CMK (cell line): ENCODE data around the gene FALEC.

Experiments
- DNase-seq: peaks from one replicate; pipeline ENCODE4 v3.0.0-alpha.2; 2010; ENCODE audit warnings: low read depth

The FALEC gene

GRCh38 chr1:150545486-150546032, 30.0 kb downstream of the FALEC start:
- DNase-seq: no peak

- no peak for DNase-seq
Measured at GRCh38 chr1:150546294-150546937, 30.9 kb downstream of the FALEC start.

- DNase-seq: no peak
Measured at GRCh38 chr1:150548324-150548631, 32.7 kb downstream of the FALEC start.

- no peak for DNase-seq
Measured at GRCh38 chr1:150548632-150549495, 33.3 kb downstream of the FALEC start, which contains the start of gene ADAMTSL4. Gene ADAMTSL4 (plus strand): TSS chr1:150549408. CDS start chr1:150552289, 2,881 bp downstream.

- no peak for DNase-seq
Measured at GRCh38 chr1:150549496-150550221, 34.1 kb downstream of the FALEC start.

- no peak for DNase-seq
Measured at GRCh38 chr1:150550222-150551050, 34.9 kb downstream of the FALEC start.

GRCh38 chr1:150551051-150551783, 35.7 kb downstream of the FALEC start:
- no peak for DNase-seq

GRCh38 chr1:150551784-150552127, 36.2 kb downstream of the FALEC start:
- DNase-seq: no peak

GRCh38 chr1:150552128-150552910, 36.8 kb downstream of the FALEC start:
- peak; percentile 59 for DNase-seq

- DNase-seq: no peak
Measured at GRCh38 chr1:150552911-150553289, 37.3 kb downstream of the FALEC start.

- no peak for DNase-seq
Measured at GRCh38 chr1:150553392-150554085, 38.0 kb downstream of the FALEC start.

GRCh38 chr1:150554086-150554452, 38.5 kb downstream of the FALEC start:
- DNase-seq: no peak

- no peak for DNase-seq
Measured at GRCh38 chr1:150555198-150555970, 39.8 kb downstream of the FALEC start.

- DNase-seq: no peak
Measured at GRCh38 chr1:150555971-150556865, 40.7 kb downstream of the FALEC start.

- DNase-seq: no peak
Measured at GRCh38 chr1:150557065-150557600, 41.6 kb downstream of the FALEC start.

- DNase-seq: no peak
Measured at GRCh38 chr1:150557813-150558212, 42.3 kb downstream of the FALEC start.

- DNase-seq: no peak
Measured at GRCh38 chr1:150558303-150558704, 42.8 kb downstream of the FALEC start.
